Tibial artery (tissue), 4 donors: Measurements from ENCODE around the gene ANKLE2.

Experiments used
- DNase-seq, 2 donors: peaks; one replicate each; pipeline ENCODE4 v3.0.0-alpha.2; 2019
- H3K27ac ChIP-seq, 2 donors: fragments of 200-600 bp; sonication (generic) in 1 of 2; 1 replicate in 1 of 2; 2 replicates in 1 of 2; pipeline ENCODE4 v1.5.1; 2018 to 2019; ENCODE audit warnings: mild to moderate bottlenecking in 1 of 2
- H3K27me3 ChIP-seq, 2 donors: fragments of 200-600 bp; sonication (generic) in 1 of 2; one replicate each; pipeline versions ENCODE4 v1.5.1 to v1.6.0; 2016 to 2019
- H3K36me3 ChIP-seq, 3 donors: fragments of 200-600 bp; sonication (generic) in 2 of 3; one replicate each; pipeline ENCODE4 v1.5.1; 2016 to 2019; ENCODE audit warnings: mild to moderate bottlenecking in 2 of 3
- H3K4me1 ChIP-seq, 4 donors: fragments of 200-600 bp; sonication (generic) in 2 of 4; 1 replicate in 3 of 4; 2 replicates in 1 of 4; pipeline ENCODE4 v1.5.1; 2016 to 2019
- H3K4me3 ChIP-seq, 2 donors: fragments of 200-600 bp; sonication (generic) in 1 of 2; 1 replicate in 1 of 2; 2 replicates in 1 of 2; pipeline ENCODE4 v1.5.1; 2018 to 2019; ENCODE audit warnings: mild to moderate bottlenecking in 2 of 2
- H3K9me3 ChIP-seq, 3 donors: fragments of 200-600 bp; sonication (generic) in 1 of 3; one replicate each; pipeline ENCODE4 v1.5.1; 2016 to 2019
- CTCF ChIP-seq, 2 experiments: fragments of 200-600 bp in 1 of 2; fragments of 450-650 bp in 1 of 2; IDR thresholded peaks; one replicate each; pipeline ENCODE4 v1.5.1; 2017 to 2019; ENCODE audit warnings: antibody characterized with exemption in 2 of 2, mild to moderate bottlenecking in 1 of 2, moderate library complexity in 1 of 2
- intact Hi-C: fragments of 100-400 bp; cut with DNase I; formaldehyde crosslinking; loops from one replicate; pipeline ENCODE4 v1.15.0; 2023; ENCODE audit warnings: low total_unique reads

ANKLE2 gene

GRCh38 chr12:132748319-132748718, 13.3 kb downstream of the ANKLE2 start:
- TF ChIP-seq CTCF (IDR thresholded peaks at IDR 0.05) = no peak
- no peak overlapping the region for H3K4me3 ChIP-seq
- H3K4me1 ChIP-seq = no peaks in the 10 kb centered on the region
- no peak overlapping the region for H3K27ac ChIP-seq
- intact Hi-C loops = no loop called here
- peaks cover 94 to 100% (median 97%) of the 10 kb centered on the region in 3 donors for H3K36me3 ChIP-seq
- H3K27me3 ChIP-seq = no peaks in the 10 kb centered on the region
- H3K9me3 ChIP-seq = no peaks in the 10 kb centered on the region
- DNase-seq = no peak

DNA sequence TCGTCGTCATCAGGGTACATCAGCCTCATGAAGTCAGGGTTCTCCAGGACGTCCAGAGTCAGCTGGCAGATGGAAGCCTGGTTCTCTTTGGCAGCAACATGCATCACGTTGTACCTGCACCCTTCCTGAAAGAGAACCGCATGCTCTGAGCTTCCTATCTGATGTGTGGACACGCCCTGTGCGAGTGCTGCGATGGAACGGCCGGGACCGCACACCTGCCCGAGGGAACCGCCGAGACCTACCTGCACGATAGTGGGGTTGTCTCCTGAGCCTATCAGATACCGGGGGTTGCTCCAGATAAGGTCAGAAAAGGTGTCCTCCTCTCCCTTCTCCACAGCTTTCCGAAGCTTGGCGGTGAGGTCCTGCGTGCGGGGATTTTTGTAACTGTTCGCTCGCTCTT, 13.7 kb downstream of the ANKLE2 start:
- Histone ChIP-seq H3K27ac (no peak overlapping the region), H3K4me3 (no peak overlapping the region), H3K27me3 (no peaks in the 10 kb centered on the region), H3K9me3 (no peaks in the 10 kb centered on the region), H3K4me1 (no peaks in the 10 kb centered on the region), H3K36me3 (peaks cover 93 to 100% (median 97%) of the 10 kb centered on the region in 3 donors)
- TF ChIP-seq CTCF (IDR thresholded peaks at IDR 0.05) = no peak
- no peak for DNase-seq
- intact Hi-C loops = no loop called here

DNA sequence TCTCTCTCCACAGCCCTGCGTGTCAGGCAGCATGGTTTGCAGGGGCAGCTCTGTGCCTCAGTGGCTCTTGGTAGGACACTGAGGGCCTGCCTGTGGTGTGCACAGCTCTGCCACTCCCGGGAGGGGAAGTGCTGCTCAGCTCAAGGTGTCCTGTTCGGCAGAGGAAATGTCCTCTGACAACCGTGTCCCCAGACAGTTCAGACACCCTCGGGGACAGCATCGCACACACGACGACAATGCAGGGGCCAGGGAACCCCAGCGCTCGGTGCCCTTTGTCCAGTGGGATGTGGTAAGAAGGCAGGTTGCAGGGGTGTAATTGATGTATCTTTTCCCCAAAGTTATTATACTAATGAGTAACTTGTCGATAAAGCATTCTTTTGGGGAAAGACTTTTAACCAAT, 14.2 kb downstream of the ANKLE2 start:
- Histone ChIP-seq H3K36me3 (peaks cover 93 to 100% (median 98%) of the 10 kb centered on the region in 3 donors), H3K27me3 (no peaks in the 10 kb centered on the region), H3K9me3 (no peaks in the 10 kb centered on the region), H3K4me1 (no peaks in the 10 kb centered on the region), H3K4me3 (no peak overlapping the region), H3K27ac (no peak overlapping the region)
- no peak for DNase-seq
- TF ChIP-seq CTCF (IDR thresholded peaks at IDR 0.05) = no peak
- intact Hi-C loops = no loop called here

DNA sequence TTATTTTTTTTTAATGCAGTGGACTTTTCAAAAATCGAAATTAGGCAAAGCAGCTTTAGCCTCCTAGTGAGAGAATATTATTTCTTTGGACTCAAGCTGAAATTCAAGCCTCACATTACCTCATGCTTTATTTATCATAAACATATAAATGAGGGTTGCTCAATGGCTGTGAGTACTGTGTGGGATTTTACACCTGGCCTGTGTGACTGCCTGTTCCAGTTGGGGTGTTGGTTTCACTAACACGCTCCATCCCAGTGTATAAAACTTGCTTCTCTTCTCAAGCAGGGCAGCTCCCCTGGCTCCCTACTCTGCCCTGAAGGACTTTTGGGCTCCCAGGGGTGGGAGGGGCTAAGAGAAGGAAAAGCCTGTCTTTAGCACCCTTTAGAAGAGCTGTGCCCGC, 15.0 kb downstream of the ANKLE2 start:
- Histone ChIP-seq H3K36me3 (peaks cover 95 to 100% (median 98%) of the 10 kb centered on the region in 3 donors), H3K4me1 (no peaks in the 10 kb centered on the region), H3K9me3 (no peaks in the 10 kb centered on the region), H3K27ac (no peak overlapping the region), H3K27me3 (no peaks in the 10 kb centered on the region), H3K4me3 (no peak overlapping the region)
- intact Hi-C loops = no loop called here
- no peak for DNase-seq
- TF ChIP-seq CTCF (IDR thresholded peaks at IDR 0.05) = no peak

- Histone ChIP-seq H3K36me3 (peaks cover 93 to 100% (median 99%) of the 10 kb centered on the region in 3 donors), H3K27me3 (no peaks in the 10 kb centered on the region), H3K4me3 (no peak overlapping the region), H3K9me3 (no peaks in the 10 kb centered on the region), H3K4me1 (no peaks in the 10 kb centered on the region), H3K27ac (no peak overlapping the region)
- DNase-seq = no peak
- TF ChIP-seq CTCF (IDR thresholded peaks at IDR 0.05) = no peak
- intact Hi-C loops = no loop called here
Observed at GRCh38 chr12:132743831-132744230, 17.8 kb downstream of the ANKLE2 start.

- Histone ChIP-seq H3K27me3 (no peaks in the 10 kb centered on the region), H3K9me3 (no peaks in the 10 kb centered on the region), H3K4me3 (no peak overlapping the region), H3K27ac (no peak overlapping the region), H3K36me3 (peaks cover 82 to 100% (median 98%) of the 10 kb centered on the region in 3 donors), H3K4me1 (no peaks in the 10 kb centered on the region)
- TF ChIP-seq CTCF (IDR thresholded peaks at IDR 0.05) = no peak
- no peak for DNase-seq
- intact Hi-C loops = no loop called here
Observed at GRCh38 chr12:132741620-132742019, 20.0 kb downstream of the ANKLE2 start.
